Measurements from ENCODE around the gene EEF2K. TPM values are rescaled to one million over a fixed set of nuclear protein-coding genes. Genes with fewer than 3 reads are reported as not detected.

The EEF2K gene
- total RNA-seq, 3 donors from 2014 or later, result 38.6 to 60.8 (median 39.7) TPM

DNA sequence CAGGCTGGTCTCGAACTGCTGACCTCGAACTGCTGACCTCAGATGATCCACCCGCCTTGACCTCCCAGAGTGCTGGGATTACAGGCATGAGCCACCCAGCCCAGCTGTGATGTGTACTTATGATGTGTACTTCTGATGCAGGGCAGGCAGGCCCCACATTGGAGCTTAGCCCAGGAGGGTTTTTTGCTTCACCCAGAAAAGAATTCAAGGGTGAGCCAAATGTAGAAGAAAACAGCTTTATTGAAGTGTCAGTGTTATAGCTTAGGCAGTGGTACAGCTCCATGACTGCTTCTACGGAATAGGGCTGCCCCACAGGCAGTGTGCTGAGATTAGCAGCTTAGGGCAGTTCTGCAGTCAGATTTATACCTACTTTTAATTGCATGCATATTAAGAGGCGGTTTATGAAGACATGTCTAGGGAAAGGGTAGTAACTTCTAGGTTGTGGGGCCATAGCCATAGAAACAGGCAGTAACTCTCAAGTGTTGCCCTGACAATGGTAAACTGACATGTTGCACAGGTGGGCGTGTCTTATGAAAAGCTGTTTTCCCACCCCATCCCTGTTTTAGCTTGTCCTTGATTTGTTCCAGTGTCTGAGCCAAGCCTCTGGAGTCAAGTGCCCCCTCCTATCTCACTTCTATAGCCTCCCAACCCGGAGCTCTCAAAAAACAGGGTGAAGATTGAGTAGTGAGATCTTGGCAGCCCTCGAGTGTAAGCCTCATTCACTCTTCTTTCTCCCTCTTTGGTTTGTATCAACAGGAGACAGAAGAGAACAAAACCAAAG, 67.0 kb downstream of the EEF2K start:
- intact Hi-C loops (cut with DNase I, micrococcal nuclease), result no loop called here
- Histone ChIP-seq H3K36me3 (ENCODE audit: low read depth) (peaks cover 4% of the 10 kb centered on the region), H3K4me3 (no peak overlapping the region), H3K4me1 (ENCODE audit: low read depth) (no peaks in the 10 kb centered on the region), H3K9me3 (no peaks in the 10 kb centered on the region)
- TF ChIP-seq CTCF (IDR thresholded peaks at IDR 0.05), result no peak
- DNase-seq (no peak), ATAC-seq (no peak)

DNA sequence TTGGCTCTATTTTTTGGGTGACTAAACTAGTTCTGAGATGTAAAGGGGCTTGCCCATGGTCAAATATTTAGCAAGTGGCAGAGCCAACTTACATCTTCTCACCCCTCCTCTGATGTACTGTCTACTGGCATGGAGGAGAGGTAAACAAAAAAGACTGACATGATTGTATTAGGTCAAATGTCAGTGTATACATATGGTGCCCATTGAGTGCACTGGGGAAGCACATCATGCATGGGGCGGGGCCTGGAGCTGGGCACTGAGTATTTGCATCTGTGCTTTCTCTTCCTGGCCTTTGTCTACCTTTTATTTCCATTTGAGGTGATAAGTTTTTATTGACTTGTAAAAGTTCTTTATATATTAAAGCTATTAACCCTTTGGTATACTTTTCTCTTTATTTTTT, 68.8 kb downstream of the EEF2K start:
- intact Hi-C loops (cut with DNase I, micrococcal nuclease), result no loop called here

DNA sequence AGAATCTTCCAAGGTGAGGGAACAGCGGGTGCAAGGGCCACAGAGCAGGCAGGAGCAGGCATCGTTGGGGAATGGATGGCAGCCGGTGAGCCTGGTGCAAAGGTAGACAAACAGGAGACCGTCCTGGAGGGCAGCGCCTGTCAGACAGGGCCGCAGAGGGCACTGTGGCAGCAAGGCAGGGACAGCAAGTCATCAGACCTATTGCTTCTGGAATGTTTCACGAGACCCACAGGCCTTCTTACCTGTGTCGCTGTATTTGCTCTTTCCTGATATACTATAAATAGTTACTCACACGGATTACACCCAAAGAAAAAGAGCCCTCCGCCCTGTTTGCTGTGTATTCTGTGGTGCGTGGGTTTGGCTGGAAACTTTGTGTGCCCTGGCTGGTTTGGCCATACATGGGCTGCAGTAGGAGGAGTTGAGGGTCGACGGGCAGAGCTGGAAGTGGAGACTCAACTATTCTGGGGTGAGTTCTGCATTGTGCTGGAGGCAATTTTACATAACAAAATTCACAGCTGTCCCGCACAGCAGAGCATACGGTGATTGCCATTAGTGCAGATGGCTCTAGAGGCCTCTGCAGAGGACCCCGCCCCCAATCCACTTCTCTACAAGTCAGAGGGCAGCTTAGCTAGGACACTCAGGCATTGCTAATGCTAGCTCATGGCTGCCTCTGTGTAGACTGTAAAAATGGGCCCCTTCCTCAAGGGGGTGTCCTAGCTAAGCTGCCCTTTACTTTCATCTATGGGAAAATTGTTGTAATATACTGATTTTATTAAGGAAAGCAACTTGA, 72.6 kb downstream of the EEF2K start:
- H3K36me3 ChIP-seq (ENCODE audit: low read depth), result no peaks in the 10 kb centered on the region
- TF ChIP-seq CTCF (IDR thresholded peaks at IDR 0.05), result no peak
- H3K4me1 ChIP-seq (ENCODE audit: low read depth), result no peaks in the 10 kb centered on the region
- DNase-seq (no peak), ATAC-seq (peak; percentile 31)
- intact Hi-C loops (cut with DNase I, micrococcal nuclease), result no loop called here
- H3K4me3 ChIP-seq, result no peak overlapping the region
- no peaks in the 10 kb centered on the region for H3K9me3 ChIP-seq

More for the DNA sequence above, 68.8 kb downstream of the EEF2K start:
- Histone ChIP-seq H3K9me3 (no peaks in the 10 kb centered on the region), H3K4me1 (ENCODE audit: low read depth) (no peaks in the 10 kb centered on the region), H3K4me3 (no peak overlapping the region), H3K36me3 (ENCODE audit: low read depth) (no peaks in the 10 kb centered on the region)
- ATAC-seq (no peak), DNase-seq (no peak)
- no peak for TF ChIP-seq CTCF (IDR thresholded peaks at IDR 0.05)

DNA sequence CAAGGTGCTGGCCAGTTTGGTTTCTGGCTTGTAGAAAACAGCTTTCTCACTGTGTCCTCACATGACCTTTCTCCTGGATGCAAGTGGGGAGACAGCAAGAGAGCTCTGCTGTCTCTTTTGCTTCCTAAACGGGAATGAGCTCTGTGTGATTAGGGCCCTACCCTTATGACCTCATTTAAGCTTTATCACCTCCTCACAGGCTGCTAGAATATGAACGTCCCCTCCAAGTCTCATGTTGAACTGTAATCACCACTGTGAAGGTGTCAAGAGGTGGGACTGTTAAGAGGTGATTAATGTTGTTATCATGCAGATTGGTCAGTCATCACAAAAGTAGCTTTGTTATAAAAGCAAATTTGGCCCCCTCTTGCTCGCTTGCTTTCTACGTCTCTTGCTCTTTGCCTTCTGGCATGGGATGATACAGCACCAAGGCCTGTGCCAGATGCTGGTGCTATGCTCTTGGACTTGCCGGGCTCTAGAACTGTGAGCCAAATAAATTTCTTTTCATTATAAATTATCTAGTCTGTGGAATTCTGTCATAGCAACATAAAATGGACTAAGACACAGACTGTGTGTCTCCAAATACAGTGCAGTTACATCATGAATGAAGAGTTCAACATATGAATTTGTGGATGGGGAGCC, 76.3 kb downstream of the EEF2K start:
- Histone ChIP-seq H3K9me3 (no peaks in the 10 kb centered on the region), H3K4me1 (ENCODE audit: low read depth) (no peaks in the 10 kb centered on the region), H3K4me3 (no peak overlapping the region), H3K36me3 (ENCODE audit: low read depth) (no peaks in the 10 kb centered on the region)
- no peak for ATAC-seq
- intact Hi-C loops (cut with DNase I, micrococcal nuclease), result loop anchor here in 1 of 2 donors (5.0 kb wide), 1 partner anchor 35 kb away; no protein-coding TSS in a partner anchor
- DNase-seq, result no peak
- no peak for TF ChIP-seq CTCF (IDR thresholded peaks at IDR 0.05)

DNA sequence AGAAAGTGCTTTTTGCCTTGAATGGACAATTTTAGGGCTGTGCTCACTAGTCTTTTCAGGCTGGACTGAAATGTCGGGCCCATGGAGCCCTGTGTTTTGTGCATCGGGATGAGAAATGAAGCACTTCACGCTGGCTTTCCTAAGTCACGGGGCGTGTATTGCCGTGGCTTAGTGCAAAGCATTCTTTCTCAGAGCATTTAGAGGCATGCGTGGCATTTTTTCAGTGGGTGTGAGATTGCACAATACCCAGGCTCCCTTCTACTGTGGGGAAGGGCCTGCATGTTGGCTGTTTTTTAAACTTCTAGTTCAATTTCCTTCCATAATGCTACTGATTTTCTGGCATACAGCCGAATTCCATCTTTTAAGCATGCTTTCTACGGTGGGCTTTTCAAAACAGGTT, 78.6 kb downstream of the EEF2K start:
- intact Hi-C loops (cut with DNase I, micrococcal nuclease), result loop anchor here in 1 of 2 donors (5.0 kb wide), 1 partner anchor 37 kb away; no protein-coding TSS in a partner anchor
- no peak for ATAC-seq

More for the DNA sequence above, 78.6 kb downstream of the EEF2K start:
- Histone ChIP-seq H3K4me3 (no peak overlapping the region), H3K9me3 (no peaks in the 10 kb centered on the region), H3K4me1 (ENCODE audit: low read depth) (no peaks in the 10 kb centered on the region), H3K36me3 (ENCODE audit: low read depth) (no peaks in the 10 kb centered on the region)
- no peak for DNase-seq
- no peak for TF ChIP-seq CTCF (IDR thresholded peaks at IDR 0.05)

Measured in mucosa of descending colon (tissue), 3 donors.